Activated naive CD8-positive, alpha-beta T cell treated with anti-CD3 and anti-CD28 coated beads, Interleukin-2, amount 10 ng/mL, durations not matched to agents 7 days and 5 days (primary cell): ENCODE data around the gene ELK4. TPM values are rescaled to one million over a fixed set of nuclear protein-coding genes. Genes with fewer than 3 reads are reported as not detected.
"Not testable (repeated sequence)": the region's sequence is repeated elsewhere in the genome, so short reads cannot be mapped to it uniquely, and the experiment has no call there.

Source experiments
- ATAC-seq: fragments of 150-1000 bp; cut with Tn5 transposase; one replicate; pipeline ENCODE4 v1.10.0; 2021; ENCODE audit warnings: low read depth, moderate library complexity
- POLR2A ChIA-PET: fragments of 350-600 bp; sonication (Branson Sonifier 250); formaldehyde crosslinking; loops from one replicate; lab custom pipeline; 2021; ENCODE audit warnings: antibody characterized with exemption; lab: Charles Lee
- DNase-seq: peaks from one replicate; pipeline ENCODE4 v3.0.0; 2021
- H3K27ac Mint-ChIP-seq: one replicate; pipeline ENCODE4 v1.8.0; 2022; ENCODE audit warnings: mild to moderate bottlenecking, mixed read lengths
- H3K27me3 Mint-ChIP-seq: one replicate; pipeline ENCODE4 v1.8.0; 2022; ENCODE audit warnings: mild to moderate bottlenecking, moderate library complexity, mixed read lengths
- H3K36me3 Mint-ChIP-seq: one replicate; pipeline ENCODE4 v1.8.0; 2021; ENCODE audit warnings: mild to moderate bottlenecking, mixed read lengths
- H3K4me1 Mint-ChIP-seq: one replicate; pipeline ENCODE4 v1.8.0; 2021; ENCODE audit warnings: mixed read lengths
- H3K4me3 Mint-ChIP-seq: one replicate; pipeline ENCODE4 v1.8.0; 2022; ENCODE audit warnings: mild to moderate bottlenecking, moderate library complexity, mixed read lengths
- H3K9me3 Mint-ChIP-seq: one replicate; pipeline ENCODE4 v1.8.0; 2021; ENCODE audit warnings: mixed read lengths
- total RNA-seq, 2 experiments: library from RNA; stranded (reverse); gene quantifications; one replicate each; pipeline ENCODE4 v1.2.3, GENCODE V29; 2021

Gene ELK4
- total RNA-seq, 2 experiments from 2014 or later: 124 to 141 TPM

DNA sequence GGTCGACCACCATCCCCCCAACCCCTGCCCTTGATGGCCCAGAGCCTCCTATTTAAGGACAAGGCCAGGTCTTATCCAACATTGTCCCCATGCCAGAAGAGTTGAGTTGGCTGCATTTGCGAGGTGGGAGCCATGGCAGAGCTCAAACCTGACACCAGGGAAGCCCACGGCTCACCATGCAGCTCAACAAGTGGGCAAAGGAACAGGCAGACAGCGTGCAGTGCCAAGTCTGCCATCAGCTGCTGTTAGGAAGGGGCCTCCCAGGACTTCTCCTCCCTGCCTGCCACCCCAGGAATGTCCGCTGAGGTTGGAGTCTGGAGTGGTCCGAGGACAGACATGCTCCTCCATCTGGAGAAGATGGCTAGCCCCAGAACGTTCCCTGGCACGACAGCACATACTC, 28.6 kb upstream of the ELK4 start:
- Mint-ChIP-seq H3K36me3 (no peaks in the 10 kb centered on the region), H3K4me1 (peaks cover 8% of the 10 kb centered on the region), H3K27me3 (peaks cover 12% of the 10 kb centered on the region), H3K9me3 (no peaks in the 10 kb centered on the region), H3K27ac (no peak overlapping the region), H3K4me3 (no peak overlapping the region)
- ATAC-seq (no peak), DNase-seq (no peak)
- POLR2A ChIA-PET: interaction anchor here (1.1 to 4.3 kb wide), 2 partner anchors 29 to 68 kb away, joined by 3 to 34 read pairs; no protein-coding TSS in a partner anchor

- POLR2A ChIA-PET: interaction anchor here (0.6 to 4.3 kb wide), 5 partner anchors 66 to 318 kb away, joined by 3 to 34 read pairs (median 5); partner anchors contain the start of gene NUCKS1
- ATAC-seq (peak; percentile 88), DNase-seq (peak; percentile 81)
- H3K27ac Mint-ChIP-seq: no peak overlapping the region
- H3K9me3 Mint-ChIP-seq: no peaks in the 10 kb centered on the region
- no peaks in the 10 kb centered on the region for H3K36me3 Mint-ChIP-seq
- peaks cover 14% of the 10 kb centered on the region for H3K27me3 Mint-ChIP-seq
- no peak overlapping the region for H3K4me3 Mint-ChIP-seq
- H3K4me1 Mint-ChIP-seq: peaks cover 2% of the 10 kb centered on the region
These were observed 27.3 kb upstream of the ELK4 start for GRCh38 chr1:205658943-205659581.

DNA sequence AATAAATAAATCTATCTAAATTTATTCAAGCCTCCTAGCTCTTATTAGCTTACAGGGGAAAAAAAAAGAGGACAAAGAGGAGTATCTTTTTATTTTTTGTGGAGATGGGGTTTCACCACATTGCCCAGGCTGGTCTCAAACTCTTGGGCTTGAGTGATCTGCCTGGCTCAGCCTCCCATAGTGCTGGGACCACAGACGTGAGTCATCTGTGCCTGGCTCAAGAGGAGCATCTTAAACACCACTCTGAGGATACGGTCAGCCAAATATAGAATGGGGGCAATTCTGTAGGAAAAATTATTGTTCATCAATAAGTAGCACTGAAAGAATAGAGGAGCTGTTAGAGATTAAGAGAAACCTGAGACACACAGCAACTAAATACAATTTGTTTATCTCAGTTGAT, 24.4 kb upstream of the ELK4 start:
- POLR2A ChIA-PET: interaction anchor here (4.3 kb wide), 1 partner anchor 63 kb away, joined by 34 read pairs; no protein-coding TSS in a partner anchor

DNA sequence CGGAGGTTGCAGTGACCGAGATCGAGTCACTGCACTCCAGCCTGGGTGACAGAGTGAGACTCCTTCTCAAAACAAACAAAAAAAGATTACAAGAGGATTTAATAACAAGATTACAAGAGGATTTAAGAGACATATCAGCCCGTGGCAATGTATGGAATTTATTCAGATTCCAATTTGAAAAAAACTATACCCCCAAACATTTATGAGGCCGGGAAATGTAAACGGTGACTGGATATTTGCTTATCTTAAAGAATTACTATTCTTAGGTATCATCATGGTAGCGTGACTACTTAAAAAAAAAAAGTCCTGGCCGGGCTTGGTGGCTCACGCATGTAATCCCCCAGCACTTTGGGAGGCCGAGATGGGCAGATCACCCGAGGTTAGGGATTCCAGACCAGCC, 21.2 kb upstream of the ELK4 start:
- Mint-ChIP-seq H3K36me3 (no peaks in the 10 kb centered on the region), H3K4me3 (no peak overlapping the region), H3K4me1 (peaks cover 2% of the 10 kb centered on the region), H3K27ac (no peak overlapping the region), H3K27me3 (peaks cover 12% of the 10 kb centered on the region), H3K9me3 (no peaks in the 10 kb centered on the region)
- DNase-seq (no peak), ATAC-seq (no peak)
- POLR2A ChIA-PET: no interaction called here

More for the DNA sequence above, 24.4 kb upstream of the ELK4 start:
- Mint-ChIP-seq H3K9me3 (no peaks in the 10 kb centered on the region), H3K27me3 (peaks cover 12% of the 10 kb centered on the region), H3K36me3 (no peaks in the 10 kb centered on the region), H3K4me3 (no peak overlapping the region), H3K27ac (no peak overlapping the region), H3K4me1 (peaks cover 2% of the 10 kb centered on the region)
- ATAC-seq (no peak), DNase-seq (no peak)

DNA sequence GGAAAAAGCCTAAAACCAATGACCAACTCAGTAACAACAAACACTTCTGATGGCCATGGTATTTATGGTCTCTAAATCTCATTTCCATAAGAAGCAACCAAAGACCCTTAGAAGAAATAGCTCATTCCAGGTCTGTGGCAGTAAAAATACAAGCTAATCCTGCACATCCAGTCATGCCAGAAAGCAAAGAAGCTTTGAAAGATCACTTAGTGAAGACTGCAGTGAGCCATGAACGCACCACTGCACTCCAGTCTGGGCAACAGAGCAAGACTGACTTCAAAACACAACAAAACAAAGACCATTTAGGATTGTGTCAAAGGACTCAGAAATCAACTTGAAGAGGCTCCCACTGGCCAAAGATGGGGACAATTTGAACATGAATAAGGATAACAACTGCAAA, 18.4 kb upstream of the ELK4 start:
- POLR2A ChIA-PET: no interaction called here
- Mint-ChIP-seq H3K4me3 (no peak overlapping the region), H3K36me3 (no peaks in the 10 kb centered on the region), H3K9me3 (no peaks in the 10 kb centered on the region), H3K4me1 (no peaks in the 10 kb centered on the region), H3K27me3 (peaks cover 3% of the 10 kb centered on the region), H3K27ac (no peak overlapping the region)
- no peak for DNase-seq
- ATAC-seq: no peak

DNA sequence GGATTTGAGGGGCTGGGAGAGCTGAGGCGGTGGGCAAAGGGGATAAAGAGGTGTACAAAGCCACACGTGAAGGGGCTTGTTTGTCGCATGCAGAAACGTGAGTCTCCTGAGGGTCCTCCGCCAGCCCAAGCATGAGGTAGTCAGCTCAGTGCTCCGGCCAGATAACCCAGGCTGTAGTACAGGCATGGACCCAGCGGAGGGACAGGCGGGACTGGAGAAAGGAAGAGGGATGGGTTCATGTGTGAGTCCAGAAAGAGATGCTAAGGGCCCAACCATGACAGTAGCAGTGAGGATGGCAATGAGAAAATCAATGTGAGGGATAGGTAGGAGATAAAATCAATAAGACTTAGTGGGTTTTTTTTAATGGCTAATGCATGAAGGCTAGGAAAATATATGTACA, 13.7 kb upstream of the ELK4 start:
- DNase-seq (no peak), ATAC-seq (no peak)
- POLR2A ChIA-PET: interaction anchor here (0.5 kb wide), 1 partner anchor 52 kb away, joined by 3 read pairs; no protein-coding TSS in a partner anchor
- no peak overlapping the region for H3K4me3 Mint-ChIP-seq
- H3K27ac Mint-ChIP-seq: no peak overlapping the region
- H3K4me1 Mint-ChIP-seq: no peaks in the 10 kb centered on the region
- no peaks in the 10 kb centered on the region for H3K27me3 Mint-ChIP-seq
- H3K36me3 Mint-ChIP-seq: no peaks in the 10 kb centered on the region
- H3K9me3 Mint-ChIP-seq: no peaks in the 10 kb centered on the region

- no peak for ATAC-seq
- POLR2A ChIA-PET: no interaction called here
- H3K27ac Mint-ChIP-seq: no peak overlapping the region
These were observed 11.0 kb upstream of the ELK4 start for GRCh38 chr1:205642679-205643307.

DNA sequence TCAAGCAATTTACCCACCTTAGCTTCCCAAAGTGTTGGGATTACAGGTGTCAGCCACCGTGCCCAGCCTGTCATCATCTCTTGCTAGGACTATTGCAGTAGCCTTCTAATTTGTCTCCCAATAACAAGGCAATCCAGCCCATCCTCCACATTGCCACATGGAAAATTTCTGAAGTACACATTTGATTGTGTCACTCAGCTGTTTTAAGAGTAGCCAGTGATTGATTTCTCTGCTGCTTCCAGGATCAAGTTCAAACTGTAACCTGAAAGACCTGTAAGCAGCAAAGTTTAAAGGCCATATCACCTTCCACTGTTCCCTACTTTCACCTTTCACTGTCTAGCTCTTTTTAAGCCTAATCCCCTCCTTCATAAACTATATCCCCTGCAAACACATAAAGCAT, 7.8 kb upstream of the ELK4 start:
- peaks cover 15% of the 10 kb centered on the region for H3K27me3 Mint-ChIP-seq
- no peaks in the 10 kb centered on the region for H3K9me3 Mint-ChIP-seq
- no peaks in the 10 kb centered on the region for H3K36me3 Mint-ChIP-seq
- DNase-seq (no peak), ATAC-seq (no peak)
- POLR2A ChIA-PET: no interaction called here
- H3K27ac Mint-ChIP-seq: no peak overlapping the region
- H3K4me1 Mint-ChIP-seq: peaks cover 3% of the 10 kb centered on the region
- H3K4me3 Mint-ChIP-seq: no peak overlapping the region

More at GRCh38 chr1:205642679-205643307, 11.0 kb upstream of the ELK4 start:
- H3K36me3 Mint-ChIP-seq: no peaks in the 10 kb centered on the region
- no peaks in the 10 kb centered on the region for H3K4me1 Mint-ChIP-seq
- no peak for DNase-seq
- no peaks in the 10 kb centered on the region for H3K9me3 Mint-ChIP-seq
- peaks cover 15% of the 10 kb centered on the region for H3K27me3 Mint-ChIP-seq
- no peak overlapping the region for H3K4me3 Mint-ChIP-seq

DNA sequence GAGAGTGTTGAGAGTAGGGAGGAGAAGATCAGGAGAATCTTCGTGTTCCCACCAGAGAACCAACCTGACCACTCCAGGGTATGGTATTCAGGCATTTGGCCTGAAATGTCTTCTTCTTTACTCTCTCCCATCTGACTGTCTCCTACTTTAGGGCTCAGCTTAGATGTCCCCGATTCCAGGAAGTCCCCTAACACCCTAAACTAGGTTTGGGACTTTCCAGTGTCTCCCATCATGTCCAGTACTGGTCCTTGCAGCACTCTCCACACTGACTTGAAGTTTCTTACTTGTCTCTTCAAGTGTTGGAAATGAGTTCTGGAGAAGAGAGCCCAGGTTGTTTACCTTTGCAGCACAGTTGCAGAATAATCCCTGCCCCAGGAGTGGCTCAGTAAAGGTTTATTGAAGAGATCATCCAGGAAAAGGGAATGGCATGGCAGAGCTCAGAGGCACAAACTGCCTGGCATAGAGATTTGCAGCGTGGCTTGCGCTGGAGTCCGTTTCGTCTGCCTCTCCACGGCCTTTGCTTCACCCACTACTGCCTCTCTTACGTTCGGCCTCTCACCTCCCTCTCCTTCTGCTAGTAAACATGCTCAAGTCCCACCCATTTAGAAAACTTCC, 6.2 kb upstream of the ELK4 start:
- H3K9me3 Mint-ChIP-seq: no peaks in the 10 kb centered on the region
- H3K36me3 Mint-ChIP-seq: no peaks in the 10 kb centered on the region
- H3K4me3 Mint-ChIP-seq: no peak overlapping the region
- no peak for DNase-seq
- peaks cover 15% of the 10 kb centered on the region for H3K27me3 Mint-ChIP-seq
- POLR2A ChIA-PET: no interaction called here
- H3K4me1 Mint-ChIP-seq: peaks cover 4% of the 10 kb centered on the region
- H3K27ac Mint-ChIP-seq: no peak overlapping the region
- ATAC-seq: no peak

DNA sequence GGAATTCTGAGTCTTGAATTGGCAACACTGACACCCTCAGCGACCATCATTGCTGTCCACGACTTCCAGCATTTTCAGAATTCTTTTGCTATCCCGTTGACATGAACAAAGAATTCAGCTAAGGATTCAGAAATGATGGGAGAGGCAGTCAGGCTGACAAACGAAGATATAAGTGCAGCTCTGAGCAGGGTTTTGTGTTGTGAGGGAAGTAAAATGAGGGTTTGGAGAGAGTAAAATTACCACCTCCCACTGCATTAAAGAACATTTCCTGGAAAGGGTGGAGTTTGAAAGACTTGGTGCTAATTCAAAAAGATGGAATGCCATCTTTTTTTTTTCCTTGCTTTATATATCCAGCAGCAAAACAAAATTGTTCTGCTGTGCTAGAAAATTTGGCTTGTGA, 4.9 kb upstream of the ELK4 start:
- H3K27me3 Mint-ChIP-seq: peaks cover 15% of the 10 kb centered on the region
- DNase-seq: no peak
- POLR2A ChIA-PET: no interaction called here
- peaks cover 9% of the 10 kb centered on the region for H3K4me1 Mint-ChIP-seq
- no peak overlapping the region for H3K4me3 Mint-ChIP-seq
- no peaks in the 10 kb centered on the region for H3K9me3 Mint-ChIP-seq
- ATAC-seq: no peak
- no peak overlapping the region for H3K27ac Mint-ChIP-seq
- no peaks in the 10 kb centered on the region for H3K36me3 Mint-ChIP-seq

DNA sequence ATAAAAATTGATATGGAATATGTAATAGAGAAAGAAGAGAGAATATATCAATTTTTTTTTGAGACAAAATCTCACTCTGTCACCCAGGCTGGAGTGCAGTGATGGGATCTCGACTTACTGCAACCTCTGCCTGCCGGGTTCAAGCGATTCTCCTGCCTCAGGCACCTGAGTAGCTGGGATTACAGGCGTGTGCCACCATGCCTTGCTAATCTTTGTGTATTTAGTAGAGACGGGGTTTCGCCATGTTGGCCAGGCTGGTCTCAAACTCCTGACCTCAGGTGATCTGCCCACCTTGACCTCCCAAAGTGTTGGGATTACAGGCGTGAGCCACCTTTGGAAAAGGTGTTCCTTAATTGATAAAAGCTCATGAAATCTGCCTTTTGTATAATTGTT, 4.3 kb upstream of the ELK4 start:
- POLR2A ChIA-PET: interaction anchor here (1.3 kb wide), 1 partner anchor 44 kb away, joined by 7 read pairs; no protein-coding TSS in a partner anchor
- ATAC-seq, H3K4me1 Mint-ChIP-seq, H3K36me3 Mint-ChIP-seq, DNase-seq, H3K27ac Mint-ChIP-seq, H3K9me3 Mint-ChIP-seq, H3K4me3 Mint-ChIP-seq: not testable (repeated sequence)
- peaks cover 15% of the 10 kb centered on the region for H3K27me3 Mint-ChIP-seq

GRCh38 chr1:205633421-205633976, 1.7 kb upstream of the ELK4 start:
- POLR2A ChIA-PET: interaction anchor here (1.3 to 6.0 kb wide), 2 partner anchors 33 to 41 kb away, joined by 7 to 184 read pairs; no protein-coding TSS in a partner anchor
- Mint-ChIP-seq H3K27ac (no peak overlapping the region), H3K27me3 (no peaks in the 10 kb centered on the region), H3K9me3 (no peaks in the 10 kb centered on the region), H3K36me3 (peaks cover 2% of the 10 kb centered on the region), H3K4me1 (peaks cover 20% of the 10 kb centered on the region), H3K4me3 (no peak overlapping the region)
- ATAC-seq (no peak), DNase-seq (no peak)

GRCh38 chr1:205632669-205633169, 908 bp upstream of the ELK4 start:
- ATAC-seq (no peak), DNase-seq (no peak)
- Mint-ChIP-seq H3K36me3 (peaks cover 7% of the 10 kb centered on the region), H3K4me3 (peak overlapping the region; percentile 83), H3K27me3 (no peaks in the 10 kb centered on the region), H3K9me3 (no peaks in the 10 kb centered on the region), H3K4me1 (peaks cover 26% of the 10 kb centered on the region), H3K27ac (peak overlapping the region; percentile 86)
- POLR2A ChIA-PET: interaction anchor here (0.7 to 6.0 kb wide), 14 partner anchors 12 to 142 kb away, joined by 3 to 184 read pairs (median 5); partner anchors contain the start of genes NUCKS1, RAB29 and SLC45A3
